HG03159 (cell line): ENCODE results near the gene AURKAIP1.

Experiments used
- ATAC-seq: cut with Tn5 transposase; IDR thresholded peaks from one replicate; pipeline ENCODE4 v1.9.1; 2021; ENCODE audit warnings: mild to moderate bottlenecking, moderate library complexity; ENCODE audit not compliant: unreplicated experiment

The AURKAIP1 gene

DNA sequence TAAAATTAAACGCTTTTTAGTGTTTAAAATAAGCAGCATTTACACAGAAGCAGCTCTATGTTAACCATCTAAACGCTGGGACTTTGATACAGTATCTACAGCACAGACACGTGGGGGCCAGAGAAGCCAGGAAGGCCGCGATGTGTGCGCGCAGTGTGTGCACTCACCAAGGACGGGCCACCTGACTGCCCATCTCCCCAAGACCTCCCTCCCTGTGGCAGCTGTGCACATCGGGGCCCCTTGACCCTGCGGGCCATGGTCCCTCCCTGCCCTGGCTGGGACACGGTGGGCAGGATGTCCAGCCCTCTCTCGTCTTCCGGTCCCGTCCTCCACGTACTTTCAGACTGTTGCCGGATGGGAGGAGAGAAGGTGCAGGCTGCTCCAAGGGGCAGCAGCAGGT, 39.7 kb downstream of the AURKAIP1 start:
- no peak for ATAC-seq

DNA sequence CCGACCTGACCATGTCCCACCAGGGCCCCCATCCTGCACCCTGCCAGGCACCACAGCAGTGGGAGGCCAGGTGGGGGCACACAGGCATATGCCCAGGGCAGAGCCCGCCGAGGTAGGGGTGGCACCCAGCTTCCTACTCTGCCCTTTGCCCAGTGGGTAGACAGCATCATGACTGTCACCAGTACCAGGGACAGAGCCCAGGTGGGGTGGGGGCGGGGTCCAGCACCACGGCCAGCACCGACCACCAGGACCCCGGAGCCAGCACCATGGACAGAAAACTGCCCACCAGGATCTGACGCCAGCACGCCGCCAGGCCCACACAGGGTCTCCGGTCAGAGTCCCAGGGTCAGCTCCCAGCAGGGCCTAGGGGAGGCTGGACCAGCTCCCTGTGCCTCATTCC, 40.2 kb downstream of the AURKAIP1 start:
- ATAC-seq: no peak

DNA sequence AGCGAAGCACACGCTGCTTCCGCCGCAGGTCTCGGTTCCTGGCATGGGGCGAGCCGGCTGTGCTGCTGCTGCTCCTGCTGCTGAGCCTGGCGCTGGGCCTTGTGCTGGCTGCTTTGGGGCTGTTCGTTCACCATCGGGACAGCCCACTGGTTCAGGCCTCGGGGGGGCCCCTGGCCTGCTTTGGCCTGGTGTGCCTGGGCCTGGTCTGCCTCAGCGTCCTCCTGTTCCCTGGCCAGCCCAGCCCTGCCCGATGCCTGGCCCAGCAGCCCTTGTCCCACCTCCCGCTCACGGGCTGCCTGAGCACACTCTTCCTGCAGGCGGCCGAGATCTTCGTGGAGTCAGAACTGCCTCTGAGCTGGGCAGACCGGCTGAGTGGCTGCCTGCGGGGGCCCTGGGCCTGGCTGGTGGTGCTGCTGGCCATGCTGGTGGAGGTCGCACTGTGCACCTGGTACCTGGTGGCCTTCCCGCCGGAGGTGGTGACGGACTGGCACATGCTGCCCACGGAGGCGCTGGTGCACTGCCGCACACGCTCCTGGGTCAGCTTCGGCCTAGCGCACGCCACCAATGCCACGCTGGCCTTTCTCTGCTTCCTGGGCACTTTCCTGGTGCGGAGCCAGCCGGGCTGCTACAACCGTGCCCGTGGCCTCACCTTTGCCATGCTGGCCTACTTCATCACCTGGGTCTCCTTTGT, 41.3 kb downstream of the AURKAIP1 start:
- ATAC-seq: no peak

DNA sequence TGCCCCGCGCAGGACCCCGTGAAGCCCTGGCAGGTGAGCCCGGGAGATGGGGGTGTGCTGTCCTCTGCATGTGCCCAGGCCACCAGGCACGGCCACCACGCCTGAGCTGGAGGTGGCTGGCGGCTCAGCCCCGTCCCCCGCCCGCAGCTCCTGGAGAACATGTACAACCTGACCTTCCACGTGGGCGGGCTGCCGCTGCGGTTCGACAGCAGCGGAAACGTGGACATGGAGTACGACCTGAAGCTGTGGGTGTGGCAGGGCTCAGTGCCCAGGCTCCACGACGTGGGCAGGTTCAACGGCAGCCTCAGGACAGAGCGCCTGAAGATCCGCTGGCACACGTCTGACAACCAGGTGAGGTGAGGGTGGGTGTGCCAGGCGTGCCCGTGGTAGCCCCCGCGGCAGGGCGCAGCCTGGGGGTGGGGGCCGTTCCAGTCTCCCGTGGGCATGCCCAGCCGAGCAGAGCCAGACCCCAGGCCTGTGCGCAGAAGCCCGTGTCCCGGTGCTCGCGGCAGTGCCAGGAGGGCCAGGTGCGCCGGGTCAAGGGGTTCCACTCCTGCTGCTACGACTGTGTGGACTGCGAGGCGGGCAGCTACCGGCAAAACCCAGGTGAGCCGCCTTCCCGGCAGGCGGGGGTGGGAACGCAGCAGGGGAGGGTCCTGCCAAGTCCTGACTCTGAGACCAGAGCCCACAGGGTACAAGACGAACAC, 42.1 kb downstream of the AURKAIP1 start:
- ATAC-seq: no peak

DNA sequence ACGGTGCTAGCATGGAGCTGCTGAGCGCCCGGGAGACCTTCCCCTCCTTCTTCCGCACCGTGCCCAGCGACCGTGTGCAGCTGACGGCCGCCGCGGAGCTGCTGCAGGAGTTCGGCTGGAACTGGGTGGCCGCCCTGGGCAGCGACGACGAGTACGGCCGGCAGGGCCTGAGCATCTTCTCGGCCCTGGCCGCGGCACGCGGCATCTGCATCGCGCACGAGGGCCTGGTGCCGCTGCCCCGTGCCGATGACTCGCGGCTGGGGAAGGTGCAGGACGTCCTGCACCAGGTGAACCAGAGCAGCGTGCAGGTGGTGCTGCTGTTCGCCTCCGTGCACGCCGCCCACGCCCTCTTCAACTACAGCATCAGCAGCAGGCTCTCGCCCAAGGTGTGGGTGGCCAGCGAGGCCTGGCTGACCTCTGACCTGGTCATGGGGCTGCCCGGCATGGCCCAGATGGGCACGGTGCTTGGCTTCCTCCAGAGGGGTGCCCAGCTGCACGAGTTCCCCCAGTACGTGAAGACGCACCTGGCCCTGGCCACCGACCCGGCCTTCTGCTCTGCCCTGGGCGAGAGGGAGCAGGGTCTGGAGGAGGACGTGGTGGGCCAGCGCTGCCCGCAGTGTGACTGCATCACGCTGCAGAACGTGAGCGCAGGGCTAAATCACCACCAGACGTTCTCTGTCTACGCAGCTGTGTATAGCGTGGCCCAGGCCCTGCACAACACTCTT, 42.8 kb downstream of the AURKAIP1 start:
- no peak for ATAC-seq

DNA sequence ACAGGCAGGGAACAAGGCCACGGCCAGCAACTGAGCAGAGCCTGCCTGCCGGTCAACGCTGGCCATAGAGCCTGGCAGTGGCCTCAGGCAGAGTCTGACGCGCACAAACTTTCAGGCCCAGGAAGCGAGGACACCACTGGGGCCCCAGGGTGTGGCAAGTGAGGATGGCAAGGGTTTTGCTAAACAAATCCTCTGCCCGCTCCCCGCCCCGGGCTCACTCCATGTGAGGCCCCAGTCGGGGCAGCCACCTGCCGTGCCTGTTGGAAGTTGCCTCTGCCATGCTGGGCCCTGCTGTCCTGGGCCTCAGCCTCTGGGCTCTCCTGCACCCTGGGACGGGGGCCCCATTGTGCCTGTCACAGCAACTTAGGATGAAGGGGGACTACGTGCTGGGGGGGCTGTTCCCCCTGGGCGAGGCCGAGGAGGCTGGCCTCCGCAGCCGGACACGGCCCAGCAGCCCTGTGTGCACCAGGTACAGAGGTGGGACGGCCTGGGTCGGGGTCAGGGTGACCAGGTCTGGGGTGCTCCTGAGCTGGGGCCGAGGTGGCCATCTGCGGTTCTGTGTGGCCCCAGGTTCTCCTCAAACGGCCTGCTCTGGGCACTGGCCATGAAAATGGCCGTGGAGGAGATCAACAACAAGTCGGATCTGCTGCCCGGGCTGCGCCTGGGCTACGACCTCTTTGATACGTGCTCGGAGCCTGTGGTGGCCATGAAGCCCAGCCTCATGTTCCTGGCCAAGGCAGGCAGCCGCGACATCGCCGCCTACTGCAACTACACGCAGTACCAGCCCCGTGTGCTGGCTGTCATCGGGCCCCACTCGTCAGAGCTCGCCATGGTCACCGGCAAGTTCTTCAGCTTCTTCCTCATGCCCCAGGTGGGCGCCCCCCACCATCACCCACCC, 43.7 kb downstream of the AURKAIP1 start, which contains the start of gene TAS1R3:
Gene TAS1R3 (plus strand): TSS at position 213 of the 898 bp plus-strand sequence. CDS start 66 bp downstream, at position 279.
- ATAC-seq: no peak

- ATAC-seq: no peak
Measured at GRCh38 chr1:1330366-1331067, 44.5 kb downstream of the AURKAIP1 start.

DNA sequence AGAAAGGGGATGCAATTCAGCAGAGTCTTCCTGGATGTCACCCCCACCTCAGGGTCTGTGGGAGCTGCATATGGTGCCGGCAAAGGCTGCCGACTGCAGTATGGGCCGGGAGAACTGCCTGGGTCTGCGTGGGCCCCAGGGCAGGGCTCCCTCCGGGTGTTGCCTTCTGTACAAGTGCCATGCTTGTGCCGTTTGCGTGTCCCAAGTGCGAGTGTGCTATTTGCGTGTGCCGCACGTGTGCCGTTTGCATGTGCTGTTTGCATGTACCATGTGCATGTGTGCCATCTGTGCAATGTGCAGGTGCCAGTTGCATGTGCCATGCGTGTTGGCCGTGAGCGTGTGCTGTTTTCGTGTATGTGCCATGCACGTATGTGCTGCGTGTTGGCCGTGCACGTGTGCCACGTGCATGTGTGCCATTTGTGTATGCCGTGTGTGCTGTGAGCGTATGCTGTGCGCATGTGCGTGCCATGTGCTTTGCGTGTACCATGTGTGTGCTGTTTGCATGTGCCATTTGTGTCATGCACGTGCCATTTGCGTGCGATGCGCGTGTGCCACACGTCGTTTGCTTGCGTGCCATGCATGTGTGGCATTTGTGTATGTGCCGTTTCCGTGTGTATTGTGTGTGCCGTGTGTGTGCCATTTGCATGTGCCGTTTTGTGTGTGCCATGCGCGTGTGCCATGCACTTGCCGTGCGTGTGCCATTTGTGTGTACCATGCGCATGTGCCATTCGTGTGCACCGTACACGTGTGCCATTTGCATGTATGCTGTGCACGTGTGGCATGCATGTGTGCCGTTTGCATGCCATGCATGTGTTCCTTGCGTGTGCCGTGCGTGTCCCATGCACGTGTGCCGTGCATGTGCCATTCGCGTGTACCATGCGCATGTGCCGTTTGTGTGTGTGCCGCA, 45.5 kb downstream of the AURKAIP1 start:
- ATAC-seq: no peak

DNA sequence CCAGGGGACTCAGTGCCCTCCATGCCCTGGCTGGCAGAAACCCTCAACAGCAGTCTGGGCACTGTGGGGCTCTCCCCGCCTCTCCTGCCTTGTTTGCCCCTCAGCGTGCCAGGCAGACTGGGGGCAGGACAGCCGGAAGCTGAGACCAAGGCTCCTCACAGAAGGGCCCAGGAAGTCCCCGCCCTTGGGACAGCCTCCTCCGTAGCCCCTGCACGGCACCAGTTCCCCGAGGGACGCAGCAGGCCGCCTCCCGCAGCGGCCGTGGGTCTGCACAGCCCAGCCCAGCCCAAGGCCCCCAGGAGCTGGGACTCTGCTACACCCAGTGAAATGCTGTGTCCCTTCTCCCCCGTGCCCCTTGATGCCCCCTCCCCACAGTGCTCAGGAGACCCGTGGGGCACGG, 46.8 kb downstream of the AURKAIP1 start:
- ATAC-seq: no peak

DNA sequence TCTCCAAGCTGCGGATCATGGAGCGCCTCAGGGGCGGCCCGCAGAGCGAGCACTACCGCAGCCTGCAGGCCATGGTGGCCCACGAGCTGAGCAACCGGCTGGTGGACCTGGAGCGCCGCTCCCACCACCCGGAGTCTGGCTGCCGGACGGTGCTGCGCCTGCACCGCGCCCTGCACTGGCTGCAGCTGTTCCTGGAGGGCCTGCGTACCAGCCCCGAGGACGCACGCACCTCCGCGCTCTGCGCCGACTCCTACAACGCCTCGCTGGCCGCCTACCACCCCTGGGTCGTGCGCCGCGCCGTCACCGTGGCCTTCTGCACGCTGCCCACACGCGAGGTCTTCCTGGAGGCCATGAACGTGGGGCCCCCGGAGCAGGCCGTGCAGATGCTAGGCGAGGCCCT, 47.7 kb downstream of the AURKAIP1 start:
- no peak for ATAC-seq

- no peak for ATAC-seq
Measured at GRCh38 chr1:1326075-1326605, 48.9 kb downstream of the AURKAIP1 start.

- no peak for ATAC-seq
Measured at GRCh38 chr1:1325288-1326074, 49.5 kb downstream of the AURKAIP1 start.

DNA sequence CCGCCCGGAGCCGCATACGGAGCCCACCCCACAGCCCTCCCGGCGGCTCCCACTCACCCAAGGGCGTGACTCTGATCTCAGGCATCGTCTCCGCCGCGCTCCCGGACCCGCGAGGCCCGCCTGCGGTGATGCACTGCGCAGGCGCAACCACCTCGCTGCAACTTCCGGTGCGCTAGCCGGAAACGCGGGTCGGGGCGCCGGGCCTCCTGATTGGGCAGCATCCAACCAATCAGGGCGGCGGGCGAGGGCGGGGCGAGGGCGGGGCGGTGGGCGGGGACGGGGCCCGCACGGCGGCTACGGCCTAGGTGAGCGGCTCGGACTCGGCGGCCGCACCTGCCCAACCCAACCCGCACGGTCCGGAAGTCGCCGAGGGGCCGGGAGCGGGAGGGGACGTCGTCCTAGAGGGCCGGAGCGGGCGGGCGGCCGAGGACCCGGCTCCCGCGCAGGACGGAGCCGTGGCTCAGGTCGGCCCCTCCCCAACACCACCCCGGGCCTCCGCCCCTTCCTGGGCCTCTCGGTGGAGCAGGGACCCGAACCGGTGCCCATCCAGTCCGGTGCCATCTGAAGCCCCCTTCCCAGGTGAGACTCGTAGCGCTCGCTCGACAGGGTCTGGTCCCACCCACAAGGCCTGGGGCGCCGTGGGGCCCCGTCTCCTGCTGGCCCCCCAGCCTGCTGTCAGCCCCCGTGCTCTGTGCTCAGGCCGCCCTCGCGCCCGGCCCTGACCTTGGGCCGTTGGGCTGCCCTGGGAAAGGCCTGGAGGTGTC, 50.3 kb downstream of the AURKAIP1 start, which contains the start of the genes CPTP and INTS11:
Gene CPTP (plus strand): TSS at position 279 of the 764 bp plus-strand sequence. CDS start 2,109 bp downstream, outside the sequence.
Gene INTS11 (minus strand): TSS at position 137 of the 764 bp plus-strand sequence. CDS start 52 bp downstream, at position 85.
- ATAC-seq: peak; percentile 70

DNA sequence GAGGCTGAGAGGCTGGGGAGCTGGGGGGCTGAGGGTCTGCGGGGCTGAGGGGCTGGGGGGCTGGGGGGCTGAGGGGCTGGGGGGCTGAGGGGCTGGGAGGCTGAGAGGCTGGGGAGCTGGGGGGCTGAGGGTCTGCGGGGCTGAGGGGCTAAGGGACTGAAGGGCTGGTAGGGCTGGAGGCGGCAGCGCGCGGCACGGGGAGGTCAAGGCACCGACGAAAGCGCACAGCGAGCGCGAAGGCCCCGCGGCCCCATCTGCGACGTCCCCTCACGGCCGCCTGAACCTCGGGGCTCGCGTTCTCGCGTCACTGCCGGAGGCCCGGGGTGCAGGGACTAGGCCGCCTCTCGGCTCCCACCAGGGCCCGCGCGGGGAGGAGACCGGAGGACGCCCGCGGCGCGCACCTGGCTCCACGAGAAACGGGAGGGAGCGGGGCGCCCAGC, 50.9 kb downstream of the AURKAIP1 start:
- ATAC-seq: peak; percentile 44
